Measurements from ENCODE around the gene PABPN1L. TPM values are rescaled to one million over a fixed set of nuclear protein-coding genes. Genes with fewer than 3 reads are reported as not detected.

Gene PABPN1L
- total and polyA plus RNA-seq, 2 of the 4 experiments (the other 2 are of a cell fraction): not detected

DNA sequence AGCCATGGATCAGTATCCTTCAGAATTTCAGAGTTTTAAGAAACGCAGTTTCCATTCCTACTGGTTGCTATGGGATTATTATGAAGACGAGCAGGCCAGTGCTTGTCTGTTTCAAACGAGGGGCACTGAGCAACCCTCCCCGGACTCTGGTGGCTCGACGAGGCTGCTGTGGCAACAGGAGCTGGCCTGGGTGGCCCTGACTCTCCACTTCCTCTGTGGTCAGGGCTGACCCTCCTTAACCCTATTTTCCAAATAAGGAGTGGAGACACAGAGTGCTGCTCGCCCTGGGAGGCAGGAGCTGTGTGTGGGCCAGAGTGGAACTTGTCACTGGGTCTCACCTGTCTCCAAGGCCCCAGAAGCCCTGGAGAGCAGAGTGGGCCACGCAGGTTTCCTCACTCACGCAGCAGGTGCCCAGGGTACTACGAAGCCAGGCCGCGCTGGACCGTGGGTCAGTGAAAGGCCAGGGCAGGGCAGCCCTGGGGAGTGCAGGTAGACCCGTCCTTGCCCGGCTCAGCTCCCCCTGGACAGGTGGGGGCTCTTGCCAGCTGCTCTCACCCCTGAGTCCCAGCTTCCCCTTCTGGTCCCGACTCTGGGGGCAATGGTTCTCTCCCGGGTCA, 13.0 kb downstream of the PABPN1L start:
- H2AK5ac ChIP-seq (ENCODE audit: low read depth, low read length): no peak overlapping the region
- no peak overlapping the region for H3K4me2 ChIP-seq (ENCODE audit: low read depth, low read length)
- H3K4me1 ChIP-seq (ENCODE audit: control insufficient read depth, insufficient read depth, low read length): peaks cover 9% of the 10 kb centered on the region
- H2AFZ ChIP-seq (replicated peaks; ENCODE audit: low read length, poor library complexity): no peak overlapping the region
- no peak overlapping the region for H3K18ac ChIP-seq (ENCODE audit: low read depth, low read length)
- intact Hi-C loops (cut with micrococcal nuclease) (no loop called here), in situ Hi-C loops (cut with MboI; ENCODE audit: low sequenced_read_pairs) (no loop called here), dilution Hi-C loops (cut with HindIII; ENCODE audit: low sequenced_read_pairs, unreplicated experiment) (no loop called here)
- no peak overlapping the region for H2BK15ac ChIP-seq (ENCODE audit: low read depth, low read length)
- no peak overlapping the region for H4K91ac ChIP-seq (ENCODE audit: insufficient read depth, low read depth, low read length)
- H3K27me3 ChIP-seq (ENCODE audit: control insufficient read depth, insufficient read depth, low read length): no peaks in the 10 kb centered on the region
- CTCF ChIA-PET: no interaction called here
- BruUV-seq (replicated peaks): no TSS peak
- H3K9me3 ChIP-seq (ENCODE audit: control insufficient read depth, insufficient read depth, low read length): no peaks in the 10 kb centered on the region
- H4K5ac ChIP-seq (ENCODE audit: low read depth, low read length): no peak overlapping the region
- H2BK120ac ChIP-seq (ENCODE audit: low read depth, low read length): no peak overlapping the region
- H3K14ac ChIP-seq (replicated peaks; ENCODE audit: low read depth, low read length): no peak overlapping the region
- peaks cover 28% of the 10 kb centered on the region for H4K20me1 ChIP-seq (ENCODE audit: insufficient read depth, low read length)
- no peak for ATAC-seq (ENCODE audit: low read depth)
- H3K4ac ChIP-seq (ENCODE audit: low read depth, low read length): no peak overlapping the region
- H2BK5ac ChIP-seq (ENCODE audit: low read depth, low read length, poor library complexity, severe bottlenecking): no peak overlapping the region
- H2BK20ac ChIP-seq (ENCODE audit: low read depth, low read length): no peak overlapping the region
- 64% methylated on average over 5 of the region's 17 CpGs; no CpG with 5 or more reads in 1 of the 2 experiments for WGBS, 2 experiments (ENCODE audit: extremely low coverage in 2 of 2, insufficient read length in 1 of 2)
- no peak overlapping the region for H3K27ac ChIP-seq (ENCODE audit: insufficient read depth, low read length)
- no peak overlapping the region for H3K56ac ChIP-seq (ENCODE audit: extremely low read depth, insufficient read depth, low read length)
- H3K23ac ChIP-seq (ENCODE audit: low read depth, low read length): no peak overlapping the region
- peaks cover 7 to 37% of the 10 kb centered on the region in 2 experiments for H3K79me1 ChIP-seq (ENCODE audit: low read depth in 1 of 2, low read length in 2 of 2)
- no peak overlapping the region for H4K8ac ChIP-seq (ENCODE audit: low read depth in 2 of 2, low read length in 2 of 2)
- H3K36me3 ChIP-seq (ENCODE audit: control insufficient read depth, insufficient read depth, low read length): peaks cover 13% of the 10 kb centered on the region
- H3K9ac ChIP-seq (ENCODE audit: low read depth, low read length): no peak overlapping the region
- peak overlapping the region; percentile 28 for H2AK9ac ChIP-seq (replicated peaks; ENCODE audit: low read depth, low read length, poor library complexity)
- POLR2A ChIA-PET (ENCODE audit: unreplicated experiment): no interaction called here
- TF ChIP-seq POLR2A (IDR thresholded peaks at IDR 0.05; ENCODE audit: low read depth, low read length): no peak
- TF ChIP-seq CEBPB (IDR thresholded peaks at IDR 0.05; ENCODE audit: low read depth, low read length): no peak
- TF ChIP-seq BHLHE40 (IDR thresholded peaks at IDR 0.05; ENCODE audit: low read depth, low read length): no peak
- no peak for TF ChIP-seq MXI1 (IDR thresholded peaks at IDR 0.05; ENCODE audit: borderline replicate concordance, low read depth, low read length)
- TF ChIP-seq FOS (IDR thresholded peaks at IDR 0.05; ENCODE audit: low read depth, low read length): no peak
- TF ChIP-seq, protein P1, sequence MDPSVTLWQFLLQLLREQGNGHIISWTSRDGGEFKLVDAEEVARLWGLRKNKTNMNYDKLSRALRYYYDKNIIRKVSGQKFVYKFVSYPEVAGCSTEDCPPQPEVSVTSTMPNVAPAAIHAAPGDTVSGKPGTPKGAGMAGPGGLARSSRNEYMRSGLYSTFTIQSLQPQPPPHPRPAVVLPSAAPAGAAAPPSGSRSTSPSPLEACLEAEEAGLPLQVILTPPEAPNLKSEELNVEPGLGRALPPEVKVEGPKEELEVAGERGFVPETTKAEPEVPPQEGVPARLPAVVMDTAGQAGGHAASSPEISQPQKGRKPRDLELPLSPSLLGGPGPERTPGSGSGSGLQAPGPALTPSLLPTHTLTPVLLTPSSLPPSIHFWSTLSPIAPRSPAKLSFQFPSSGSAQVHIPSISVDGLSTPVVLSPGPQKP (IDR thresholded peaks at IDR 0.05; ENCODE audit: borderline replicate concordance, low read depth, low read length): no peak
- TF ChIP-seq CHD1 (IDR thresholded peaks at IDR 0.05; ENCODE audit: low read depth, low read length): no peak
- H3K4me3 ChIP-seq (ENCODE audit: insufficient read depth, low read depth, low read length): no peak overlapping the region
- 0 out of 2 replicates have a peak, but pooled peaks cover 4% of the 10 kb centered on the region for H3K9me1 ChIP-seq (ENCODE audit: insufficient read depth, low read length)
- peak; percentile 5 for DNase-seq

Data from IMR-90 (cell line).